Measurements from ENCODE around the gene CNOT10.

The CNOT10 gene

GRCh38 chr3:32815841-32816438 lies 131.0 kb downstream of the CNOT10 start:
- TF ChIP-seq, protein P1, sequence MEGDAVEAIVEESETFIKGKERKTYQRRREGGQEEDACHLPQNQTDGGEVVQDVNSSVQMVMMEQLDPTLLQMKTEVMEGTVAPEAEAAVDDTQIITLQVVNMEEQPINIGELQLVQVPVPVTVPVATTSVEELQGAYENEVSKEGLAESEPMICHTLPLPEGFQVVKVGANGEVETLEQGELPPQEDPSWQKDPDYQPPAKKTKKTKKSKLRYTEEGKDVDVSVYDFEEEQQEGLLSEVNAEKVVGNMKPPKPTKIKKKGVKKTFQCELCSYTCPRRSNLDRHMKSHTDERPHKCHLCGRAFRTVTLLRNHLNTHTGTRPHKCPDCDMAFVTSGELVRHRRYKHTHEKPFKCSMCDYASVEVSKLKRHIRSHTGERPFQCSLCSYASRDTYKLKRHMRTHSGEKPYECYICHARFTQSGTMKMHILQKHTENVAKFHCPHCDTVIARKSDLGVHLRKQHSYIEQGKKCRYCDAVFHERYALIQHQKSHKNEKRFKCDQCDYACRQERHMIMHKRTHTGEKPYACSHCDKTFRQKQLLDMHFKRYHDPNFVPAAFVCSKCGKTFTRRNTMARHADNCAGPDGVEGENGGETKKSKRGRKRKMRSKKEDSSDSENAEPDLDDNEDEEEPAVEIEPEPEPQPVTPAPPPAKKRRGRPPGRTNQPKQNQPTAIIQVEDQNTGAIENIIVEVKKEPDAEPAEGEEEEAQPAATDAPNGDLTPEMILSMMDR (IDR thresholded peaks at IDR 0.05) = no peak
- TF ChIP-seq ZFX (IDR thresholded peaks at IDR 0.05; ENCODE audit: borderline replicate concordance) = no peak
- no peak overlapping the region for H3K27ac ChIP-seq

- H3K27ac ChIP-seq = no peak overlapping the region
- TF ChIP-seq, protein P1 (IDR thresholded peaks at IDR 0.05) = no peak
- no peak for TF ChIP-seq ZFX (IDR thresholded peaks at IDR 0.05; ENCODE audit: borderline replicate concordance)
These were observed 131.7 kb downstream of the CNOT10 start for GRCh38 chr3:32816439-32817256.

- H3K27ac ChIP-seq = no peak overlapping the region
- TF ChIP-seq, protein P1 (IDR thresholded peaks at IDR 0.05) = no peak
- TF ChIP-seq ZFX (IDR thresholded peaks at IDR 0.05; ENCODE audit: borderline replicate concordance) = no peak
These were observed 132.2 kb downstream of the CNOT10 start for GRCh38 chr3:32817257-32817557.

DNA sequence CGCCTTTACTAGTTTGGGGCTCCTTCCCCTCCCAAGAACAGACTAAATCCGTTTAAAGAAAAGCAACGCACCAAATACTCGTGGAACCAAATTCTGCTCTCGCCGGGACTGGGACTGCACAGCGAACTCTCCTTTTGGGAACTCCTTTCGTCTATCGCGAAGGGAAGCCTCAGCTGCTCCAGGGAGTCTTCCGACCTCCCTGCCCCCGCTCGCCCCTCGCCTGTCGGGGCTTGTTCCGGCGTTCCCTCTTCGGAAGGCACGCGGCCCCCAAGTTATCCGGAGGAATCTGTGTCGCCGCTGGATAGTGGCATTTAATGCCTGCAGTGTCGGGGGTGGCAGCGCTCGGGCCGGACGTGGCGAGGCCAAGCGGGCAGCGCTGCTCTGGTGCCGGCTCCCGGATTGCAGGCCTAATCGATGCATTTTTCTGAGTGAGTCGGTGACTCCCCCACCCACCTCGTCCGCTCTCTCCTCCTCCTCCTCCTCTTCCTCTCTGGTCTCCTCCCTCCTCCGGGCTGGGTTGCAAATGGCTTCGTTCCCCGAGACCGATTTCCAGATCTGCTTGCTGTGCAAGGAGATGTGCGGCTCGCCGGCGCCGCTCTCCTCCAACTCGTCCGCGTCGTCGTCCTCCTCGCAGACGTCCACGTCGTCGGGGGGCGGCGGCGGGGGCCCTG lies 132.7 kb downstream of the CNOT10 start, which contains the start of gene TRIM71:
Gene TRIM71, plus strand, starts transcription at position 440 of the 671 bp plus-strand sequence. Its CDS starts 84 bp downstream, at position 524.
- TF ChIP-seq, protein P1 (IDR thresholded peaks at IDR 0.05) = no peak
- TF ChIP-seq ZFX (IDR thresholded peaks at IDR 0.05; ENCODE audit: borderline replicate concordance) = no peak
- no peak within 1 kb of the TSS for H3K27ac ChIP-seq

GRCh38 chr3:32818229-32818969 lies 133.4 kb downstream of the CNOT10 start:
- H3K27ac ChIP-seq = no peak overlapping the region
- TF ChIP-seq, protein P1 (IDR thresholded peaks at IDR 0.05) = no peak
- TF ChIP-seq ZFX (IDR thresholded peaks at IDR 0.05; ENCODE audit: borderline replicate concordance) = no peak

DNA sequence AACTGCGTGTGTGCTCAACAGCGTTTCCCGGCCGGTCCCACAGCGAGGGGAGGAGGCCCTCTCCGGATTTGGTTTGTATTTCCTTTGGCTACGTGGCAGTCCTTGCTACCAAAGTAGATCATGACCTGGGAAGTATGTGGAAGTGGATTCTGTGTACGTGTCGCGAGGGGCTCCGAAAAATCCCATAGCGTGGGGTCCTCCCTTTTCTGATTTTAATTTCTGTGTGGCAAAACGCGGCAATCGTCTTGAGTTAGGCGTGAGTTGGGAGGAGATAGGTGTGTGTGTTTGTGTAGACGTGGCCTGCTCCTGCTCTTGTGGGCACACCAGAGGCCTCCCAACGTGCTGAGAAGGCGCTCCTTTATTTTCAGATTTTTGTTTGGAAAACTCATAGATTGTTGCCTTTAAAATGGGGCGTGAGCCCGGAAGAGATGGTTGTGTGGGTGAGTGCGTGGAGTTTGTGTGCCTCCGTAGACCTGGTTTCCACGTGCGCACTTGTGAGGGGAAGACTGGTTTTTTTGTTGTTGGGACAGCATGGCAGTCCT lies 134.1 kb downstream of the CNOT10 start:
- H3K27ac ChIP-seq = no peak overlapping the region
- TF ChIP-seq, protein P1 (IDR thresholded peaks at IDR 0.05) = no peak
- TF ChIP-seq ZFX (IDR thresholded peaks at IDR 0.05; ENCODE audit: borderline replicate concordance) = no peak

Data from 22Rv1 (cell line).